ENCODE results near the gene PHACTR2.

GRCh38 chr6:143775336-143775735 lies 97.6 kb downstream of the PHACTR2 start:
- TF ChIP-seq, protein P1, sequence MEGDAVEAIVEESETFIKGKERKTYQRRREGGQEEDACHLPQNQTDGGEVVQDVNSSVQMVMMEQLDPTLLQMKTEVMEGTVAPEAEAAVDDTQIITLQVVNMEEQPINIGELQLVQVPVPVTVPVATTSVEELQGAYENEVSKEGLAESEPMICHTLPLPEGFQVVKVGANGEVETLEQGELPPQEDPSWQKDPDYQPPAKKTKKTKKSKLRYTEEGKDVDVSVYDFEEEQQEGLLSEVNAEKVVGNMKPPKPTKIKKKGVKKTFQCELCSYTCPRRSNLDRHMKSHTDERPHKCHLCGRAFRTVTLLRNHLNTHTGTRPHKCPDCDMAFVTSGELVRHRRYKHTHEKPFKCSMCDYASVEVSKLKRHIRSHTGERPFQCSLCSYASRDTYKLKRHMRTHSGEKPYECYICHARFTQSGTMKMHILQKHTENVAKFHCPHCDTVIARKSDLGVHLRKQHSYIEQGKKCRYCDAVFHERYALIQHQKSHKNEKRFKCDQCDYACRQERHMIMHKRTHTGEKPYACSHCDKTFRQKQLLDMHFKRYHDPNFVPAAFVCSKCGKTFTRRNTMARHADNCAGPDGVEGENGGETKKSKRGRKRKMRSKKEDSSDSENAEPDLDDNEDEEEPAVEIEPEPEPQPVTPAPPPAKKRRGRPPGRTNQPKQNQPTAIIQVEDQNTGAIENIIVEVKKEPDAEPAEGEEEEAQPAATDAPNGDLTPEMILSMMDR (IDR thresholded peaks at IDR 0.05), result no peak
- TF ChIP-seq POLR2A (IDR thresholded peaks at IDR 0.05), result no peak

Data from ovary (tissue), 3 donors.